GM12892 (cell line): ENCODE results near the gene TMF1.

Experiments
- POLR2A ChIP-seq: IDR thresholded peaks from 2 replicates; pipeline ENCODE4 v1.6.1; 2011; ENCODE audit warnings: low read depth, low read length, control low read depth
- POLR2AphosphoS5 ChIP-seq: IDR thresholded peaks from 2 replicates; pipeline ENCODE4 v1.6.1; 2011; ENCODE audit warnings: low read depth, low read length, control low read depth
- TAF1 ChIP-seq: IDR thresholded peaks from 2 replicates; pipeline ENCODE4 v1.6.1; 2011; ENCODE audit warnings: low read depth, mild to moderate bottlenecking, control low read depth, low read length, borderline replicate concordance

DNA sequence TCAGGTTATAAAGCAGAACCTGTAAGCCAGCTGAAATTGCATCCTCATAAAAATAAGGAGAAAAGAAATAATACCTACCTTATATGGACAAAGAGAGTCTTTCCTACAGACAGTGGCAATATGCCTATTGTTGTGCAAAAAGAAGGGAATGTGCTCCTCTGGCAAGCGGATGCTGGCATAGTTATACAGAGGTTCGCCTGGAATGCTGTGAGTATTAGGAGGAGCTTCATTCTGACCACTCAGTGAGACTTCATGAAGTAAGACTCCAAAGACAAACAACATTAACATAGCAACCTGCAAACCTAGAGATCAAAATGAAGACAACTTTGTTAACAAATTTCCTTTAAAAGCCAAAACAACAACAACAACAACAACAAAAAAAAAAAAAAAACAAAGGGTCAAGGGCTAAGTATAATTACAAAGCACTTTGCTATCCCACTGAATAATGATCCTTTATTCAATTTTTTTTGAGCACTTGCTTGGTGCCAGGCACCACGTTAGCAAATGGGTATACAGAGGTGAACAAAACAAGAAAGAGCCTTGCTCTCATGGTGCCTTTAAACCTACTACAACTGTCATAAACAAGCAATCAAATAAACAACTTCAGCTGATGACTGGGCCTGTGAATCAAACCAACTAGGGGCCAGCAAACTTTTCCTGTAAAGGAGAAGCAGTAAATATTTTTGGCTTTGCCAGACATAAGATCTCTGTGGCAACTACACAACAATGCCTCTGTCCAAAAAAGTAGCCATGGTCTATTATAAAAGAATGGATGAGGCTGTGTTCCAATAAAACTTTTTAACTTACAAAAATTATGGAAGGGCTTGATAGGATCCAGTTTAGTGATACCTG is 42.3 kb downstream of the TMF1 start:
- TF ChIP-seq POLR2AphosphoS5 (no peak), POLR2A (no peak), TAF1 (no peak)
